Skin epidermis (tissue), 12 donors: Measurements from ENCODE around the gene MSI2.
A peak's percentile ranks its signal among the peaks of the same experiment; 100 is the strongest.

Experiments used
- H3K27ac ChIP-seq, 21 experiments: fragments of 200-600 bp; sonication (generic) in 11 of 21; one replicate each; pipeline ENCODE4 v1.5.0; 2020; ENCODE audit warnings: mild to moderate bottlenecking in 3 of 21, inconsistent platforms in 2 of 21, moderate library complexity in 2 of 21
- H3K4me3 ChIP-seq, 7 experiments: fragments of 200-600 bp; sonication (generic) in 2 of 7; one replicate each; pipeline ENCODE4 v1.5.0; 2020; ENCODE audit warnings: inconsistent platforms in 2 of 7, mild to moderate bottlenecking in 2 of 7, moderate library complexity in 1 of 7

The MSI2 gene

GRCh38 chr17:57666201-57666870 is 410.0 kb downstream of the MSI2 start:
- peak overlapping the region in 3 of 21 experiments; percentile 24 to 87 (median 31) for H3K27ac ChIP-seq

GRCh38 chr17:57666946-57667345 is 410.6 kb downstream of the MSI2 start:
- Histone ChIP-seq H3K4me3 (no peak overlapping the region), H3K27ac (peak overlapping the region in 3 of 21 experiments; percentile 29 to 87 (median 31))

More at GRCh38 chr17:57666201-57666870, 410.0 kb downstream of the MSI2 start:
- no peak overlapping the region for H3K4me3 ChIP-seq

- H3K27ac ChIP-seq = peak overlapping the region in 3 of 21 experiments; percentile 29 to 87 (median 51)
- no peak overlapping the region for H3K4me3 ChIP-seq
Measured at GRCh38 chr17:57667461-57667923, 411.2 kb downstream of the MSI2 start.

GRCh38 chr17:57668332-57668731 is 412.0 kb downstream of the MSI2 start:
- Histone ChIP-seq H3K4me3 (no peak overlapping the region), H3K27ac (no peak overlapping the region)

- peak overlapping the region in 1 of 21 experiments; percentile 4 for H3K27ac ChIP-seq
- H3K4me3 ChIP-seq = no peak overlapping the region
Measured at GRCh38 chr17:57669671-57670529, 413.6 kb downstream of the MSI2 start.

GRCh38 chr17:57670769-57671569 is 414.6 kb downstream of the MSI2 start:
- H3K4me3 ChIP-seq = no peak overlapping the region
- peak overlapping the region in 6 of 21 experiments; percentile 9 to 69 (median 42) for H3K27ac ChIP-seq

GRCh38 chr17:57671667-57672632 is 415.6 kb downstream of the MSI2 start:
- H3K4me3 ChIP-seq = no peak overlapping the region
- H3K27ac ChIP-seq = peak overlapping the region in 12 of 21 experiments; percentile 3 to 69 (median 27)

- peak overlapping the region in 5 of 21 experiments; percentile 3 to 69 (median 35) for H3K27ac ChIP-seq
- H3K4me3 ChIP-seq = no peak overlapping the region
Measured at GRCh38 chr17:57672971-57673370, 416.6 kb downstream of the MSI2 start.

GRCh38 chr17:57674894-57675293 is 418.6 kb downstream of the MSI2 start:
- Histone ChIP-seq H3K27ac (no peak overlapping the region), H3K4me3 (no peak overlapping the region)

GRCh38 chr17:57675427-57676387 is 419.4 kb downstream of the MSI2 start:
- Histone ChIP-seq H3K27ac (no peak overlapping the region), H3K4me3 (no peak overlapping the region)

- Histone ChIP-seq H3K4me3 (no peak overlapping the region), H3K27ac (no peak overlapping the region)
Measured at GRCh38 chr17:57676543-57676942, 420.2 kb downstream of the MSI2 start.

- no peak overlapping the region for H3K27ac ChIP-seq
- H3K4me3 ChIP-seq = no peak overlapping the region
Measured at GRCh38 chr17:57677301-57677700, 421.0 kb downstream of the MSI2 start.

- Histone ChIP-seq H3K4me3 (no peak overlapping the region), H3K27ac (no peak overlapping the region)
Measured at GRCh38 chr17:57677858-57678257, 421.5 kb downstream of the MSI2 start.

- Histone ChIP-seq H3K4me3 (no peak overlapping the region), H3K27ac (no peak overlapping the region)
Measured at GRCh38 chr17:57678393-57678792, 422.1 kb downstream of the MSI2 start.

GRCh38 chr17:57679356-57679755 is 423.0 kb downstream of the MSI2 start:
- no peak overlapping the region for H3K4me3 ChIP-seq

GRCh38 chr17:57679906-57680695 is 423.8 kb downstream of the MSI2 start:
- no peak overlapping the region for H3K4me3 ChIP-seq
- no peak overlapping the region for H3K27ac ChIP-seq

More at GRCh38 chr17:57679356-57679755, 423.0 kb downstream of the MSI2 start:
- H3K27ac ChIP-seq = no peak overlapping the region

GRCh38 chr17:57682701-57683100 is 426.4 kb downstream of the MSI2 start:
- no peak overlapping the region for H3K4me3 ChIP-seq
- no peak overlapping the region for H3K27ac ChIP-seq
